H9 (cell line): ENCODE measurements around the gene FARS2. TPM values are rescaled to one million over a fixed set of nuclear protein-coding genes. Genes with fewer than 3 reads are reported as not detected.

Experiments
- DNase-seq: peaks from one replicate; pipeline ENCODE4 v3.0.0-alpha.2; 2017
- H2AFZ ChIP-seq: one replicate; pipeline ENCODE4 v1.6.1; 2013; ENCODE audit warnings: mild to moderate bottlenecking, low read length, control low read depth, moderate library complexity
- H2AK5ac ChIP-seq: 2 replicates; pipeline ENCODE4 v1.6.1; 2013; ENCODE audit warnings: low read length, control low read depth, mixed read lengths; ENCODE audit not compliant: insufficient read length
- H2BK120ac ChIP-seq: one replicate; pipeline ENCODE4 v1.6.1; 2013; ENCODE audit warnings: low read depth, mild to moderate bottlenecking, low read length, control low read depth, inconsistent platforms; ENCODE audit not compliant: poor library complexity, severe bottlenecking
- H2BK12ac ChIP-seq: 2 replicates; pipeline ENCODE4 v1.6.1; 2013; ENCODE audit warnings: low read length, control low read depth, mixed read lengths, low read depth; ENCODE audit not compliant: insufficient read length
- H2BK15ac ChIP-seq: 2 replicates; pipeline ENCODE4 v1.6.1; 2013; ENCODE audit warnings: low read depth, low read length, control low read depth
- H2BK20ac ChIP-seq: one replicate; pipeline ENCODE4 v1.6.1; 2013; ENCODE audit warnings: low read depth, mild to moderate bottlenecking, low read length, control low read depth, inconsistent platforms; ENCODE audit not compliant: poor library complexity, severe bottlenecking
- H2BK5ac ChIP-seq: 2 replicates; pipeline ENCODE4 v1.6.1; 2013; ENCODE audit warnings: low read length, control low read depth, mixed read lengths; ENCODE audit not compliant: insufficient read length
- H3K14ac ChIP-seq: 2 replicates; pipeline ENCODE4 v1.6.1; 2013; ENCODE audit warnings: low read length, control low read depth; ENCODE audit not compliant: insufficient read depth
- H3K18ac ChIP-seq: 2 replicates; pipeline ENCODE4 v1.6.1; 2013; ENCODE audit warnings: low read depth, mild to moderate bottlenecking, mixed read lengths, low read length, control low read depth; ENCODE audit not compliant: insufficient read length
- H3K23ac ChIP-seq: 2 replicates; pipeline ENCODE4 v1.6.1; 2013; ENCODE audit warnings: low read length, control low read depth, mixed read lengths, low read depth; ENCODE audit not compliant: insufficient read length
- H3K23me2 ChIP-seq: 2 replicates; pipeline ENCODE4 v1.6.1; 2013; ENCODE audit warnings: low read depth, mild to moderate bottlenecking, mixed read lengths, low read length, control low read depth; ENCODE audit not compliant: insufficient read length, poor library complexity, severe bottlenecking
- H3K27ac ChIP-seq: 2 replicates; pipeline ENCODE4 v1.5.1; 2013; ENCODE audit warnings: low read length, control low read depth, mixed read lengths, low read depth; ENCODE audit not compliant: insufficient read length
- H3K27me3 ChIP-seq: 2 replicates; pipeline ENCODE4 v1.6.1; 2013; ENCODE audit warnings: low read length, control low read depth, inconsistent platforms; ENCODE audit not compliant: insufficient read depth
- H3K4ac ChIP-seq: 2 replicates; pipeline ENCODE4 v1.6.1; 2013; ENCODE audit warnings: low read depth, mild to moderate bottlenecking, control low read depth, inconsistent platforms, low read length, moderate library complexity
- H3K4me1 ChIP-seq: 2 replicates; pipeline ENCODE4 v1.6.1; 2013; ENCODE audit warnings: low read length, control low read depth, inconsistent platforms; ENCODE audit not compliant: insufficient read depth
- H3K4me2 ChIP-seq: 2 replicates; pipeline ENCODE4 v1.6.1; 2013; ENCODE audit warnings: low read length, control low read depth, mixed read lengths; ENCODE audit not compliant: insufficient read length, insufficient read depth
- H3K56ac ChIP-seq: 2 replicates; pipeline ENCODE4 v1.6.1; 2013; ENCODE audit warnings: low read depth, mild to moderate bottlenecking, mixed read lengths, low read length, control low read depth; ENCODE audit not compliant: insufficient read length
- H3K79me1 ChIP-seq: 2 replicates; pipeline ENCODE4 v1.6.1; 2013; ENCODE audit warnings: low read depth, mild to moderate bottlenecking, moderate library complexity, low read length, control low read depth, inconsistent platforms; ENCODE audit not compliant: insufficient read depth, poor library complexity, severe bottlenecking
- H3K79me2 ChIP-seq: 2 replicates; pipeline ENCODE4 v1.6.1; 2013; ENCODE audit warnings: low read length, control low read depth, inconsistent platforms; ENCODE audit not compliant: insufficient read depth
- H3K9ac ChIP-seq: 2 replicates; pipeline ENCODE4 v1.6.1; 2013; ENCODE audit warnings: low read length, control low read depth, mixed read lengths; ENCODE audit not compliant: insufficient read length; ENCODE audit errors: extremely low read depth
- H3K9me3 ChIP-seq: one replicate; pipeline ENCODE4 v1.6.1; 2013; ENCODE audit warnings: low read depth, low read length, inconsistent platforms; ENCODE audit not compliant: control insufficient read depth
- H3T11ph ChIP-seq: one replicate; pipeline ENCODE4 v1.6.1; 2013; ENCODE audit warnings: mild to moderate bottlenecking, low read length, control low read depth, inconsistent platforms
- H4K20me1 ChIP-seq: one replicate; pipeline ENCODE4 v1.6.1; 2013; ENCODE audit not compliant: control insufficient read depth, insufficient read length, insufficient read depth
- H4K5ac ChIP-seq: 2 replicates; pipeline ENCODE4 v1.6.1; 2013; ENCODE audit warnings: low read depth, mild to moderate bottlenecking, mixed read lengths, low read length, control low read depth; ENCODE audit not compliant: insufficient read length
- H4K8ac ChIP-seq: replicated peaks from 2 replicates; pipeline ENCODE4 v1.6.1; 2013; ENCODE audit warnings: low read length, control low read depth, mixed read lengths, low read depth; ENCODE audit not compliant: insufficient read length
- H4K91ac ChIP-seq: 2 replicates; pipeline ENCODE4 v1.6.1; 2013; ENCODE audit warnings: low read depth, mild to moderate bottlenecking, moderate library complexity, mixed read lengths, low read length, control low read depth; ENCODE audit not compliant: insufficient read length
- H3K27ac Mint-ChIP-seq, 3 experiments: 2 replicates in 2 of 3; 3 replicates in 1 of 3; pipeline ENCODE4 v1.8.0; 2020 to 2021; ENCODE audit warnings: mixed read lengths in 3 of 3, mild to moderate bottlenecking in 1 of 3, moderate library complexity in 1 of 3
- H3K27me3 Mint-ChIP-seq: 2 replicates; pipeline ENCODE4 v1.8.0; 2021; ENCODE audit warnings: low read depth, mild to moderate bottlenecking, moderate library complexity, mixed read lengths
- H3K36me3 Mint-ChIP-seq, 3 experiments: 2 replicates in 2 of 3; 3 replicates in 1 of 3; pipeline ENCODE4 v1.8.0; 2020 to 2021; ENCODE audit warnings: low read depth in 3 of 3, mixed read lengths in 3 of 3; ENCODE audit not compliant: insufficient read depth in 1 of 3
- H3K4me1 Mint-ChIP-seq, 2 experiments: 2 replicates each; pipeline ENCODE4 v1.8.0; 2020; ENCODE audit warnings: mixed read lengths in 2 of 2
- H3K4me3 Mint-ChIP-seq, 2 experiments: 2 replicates in 1 of 2; 3 replicates in 1 of 2; pipeline ENCODE4 v1.8.0; 2020 to 2021; ENCODE audit warnings: mild to moderate bottlenecking in 2 of 2, mixed read lengths in 2 of 2, moderate library complexity in 1 of 2
- H3K9me3 Mint-ChIP-seq, 2 experiments: 2 replicates in 1 of 2; 3 replicates in 1 of 2; pipeline ENCODE4 v1.8.0; 2020; ENCODE audit warnings: mild to moderate bottlenecking in 2 of 2, mixed read lengths in 2 of 2, moderate library complexity in 1 of 2
- CTCF ChIP-seq: fragments of 200-600 bp; sonication (generic); conservative IDR thresholded peaks from 3 replicates; pipeline ENCODE4 v1.8.0; 2021; ENCODE audit warnings: antibody characterized with exemption, mild to moderate bottlenecking
- WGBS: extraction: QIAGEN DNeasy Blood & Tissue Kit; methylation state at CpG from one replicate; pipeline ENCODE4 v1.1.7; 2013; ENCODE audit warnings: missing lambda C conversion rate, low lambda C conversion rate, mixed read lengths; ENCODE audit not compliant: insufficient read length; ENCODE audit errors: extremely low coverage; 5-methylcytosine and 5-hydroxymethylcytosine counted together
- total RNA-seq: library from RNA; stranded (reverse); gene quantifications from 2 replicates; pipeline ENCODE4 v1.2.1, GENCODE V29; 2021

Gene FARS2
- total RNA-seq, 1 experiment from 2014 or later = 8.5 TPM

DNA sequence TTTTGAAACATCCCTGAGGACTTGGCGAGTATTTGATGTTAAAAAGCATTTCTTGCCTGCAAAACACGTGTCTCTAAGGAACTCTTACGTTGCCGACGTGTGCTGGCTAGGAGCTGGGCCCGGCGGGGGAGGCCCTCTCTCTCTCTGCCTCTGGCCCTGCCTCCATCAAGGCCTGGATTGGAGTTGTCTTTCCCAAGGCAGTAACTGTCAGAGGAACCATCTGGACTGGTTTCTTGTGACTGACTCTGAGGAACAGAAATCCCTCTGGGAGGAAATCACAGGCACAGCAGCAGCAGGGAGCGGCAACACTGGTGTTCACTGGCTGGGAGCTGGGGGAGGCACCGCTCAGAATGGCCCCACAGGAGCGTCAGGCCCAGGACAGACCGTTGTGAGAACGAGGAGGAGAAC, 501.3 kb downstream of the FARS2 start:
- no peak overlapping the region for H3K56ac ChIP-seq
- no peak overlapping the region for H2AK5ac ChIP-seq
- Mint-ChIP-seq H3K36me3 (peaks cover 0 to 9% (median 0%) of the 10 kb centered on the region in 3 experiments; a peak in 2 of 7 replicates), H3K27me3 (no peaks in the 10 kb centered on the region; the same call in 1 of the 2 replicates), H3K27ac (no peak overlapping the region), H3K4me3 (no peak overlapping the region), H3K9me3 (peaks cover 10 to 11% of the 10 kb centered on the region in 2 experiments; a peak in 4 of 5 replicates), H3K4me1 (peaks cover 4 to 10% of the 10 kb centered on the region in 2 experiments; a peak in 3 of 4 replicates)
- H3K9me3 ChIP-seq = no peaks in the 10 kb centered on the region
- no peak for DNase-seq
- H4K8ac ChIP-seq = no peak overlapping the region
- no CpG with 5 or more reads among the region's 12 CpGs for WGBS
- no peak overlapping the region for H2BK20ac ChIP-seq
- no peak overlapping the region for H3K9ac ChIP-seq
- no peak overlapping the region for H3T11ph ChIP-seq
- H4K5ac ChIP-seq = no peak overlapping the region
- H4K91ac ChIP-seq = no peak overlapping the region
- H2BK12ac ChIP-seq = no peak overlapping the region
- H2AFZ ChIP-seq = no peak overlapping the region
- no peak overlapping the region for H3K27ac ChIP-seq
- no peak overlapping the region for H2BK15ac ChIP-seq
- no peaks in the 10 kb centered on the region for H3K79me2 ChIP-seq
- H3K27me3 ChIP-seq = no peaks in the 10 kb centered on the region
- TF ChIP-seq CTCF = no peak
- no peak overlapping the region for H3K18ac ChIP-seq
- H3K79me1 ChIP-seq = no peaks in the 10 kb centered on the region
- H3K4me2 ChIP-seq = no peak overlapping the region
- no peak overlapping the region for H3K4ac ChIP-seq
- no peak overlapping the region for H2BK5ac ChIP-seq
- no peaks in the 10 kb centered on the region for H3K4me1 ChIP-seq
- H3K23me2 ChIP-seq = no peaks in the 10 kb centered on the region
- H2BK120ac ChIP-seq = no peak overlapping the region
- no peak overlapping the region for H3K14ac ChIP-seq
- no peak overlapping the region for H3K23ac ChIP-seq
- H4K20me1 ChIP-seq = no peaks in the 10 kb centered on the region
